ENCODE measurements around the gene ANKRD11. TPM values are rescaled to one million over a fixed set of nuclear protein-coding genes. Genes with fewer than 3 reads are reported as not detected.
A peak's percentile ranks its signal among the peaks of the same experiment; 100 is the strongest.

Gene ANKRD11
- polyA plus RNA-seq, 2 donors = 37.1 to 73.5 TPM

GRCh38 chr16:89345642-89346150 lies 144.7 kb downstream of the ANKRD11 start:
- Histone ChIP-seq H3K27ac (ENCODE audit: low read depth in 2 of 2, low read length in 1 of 2) (peak overlapping the region; percentile 51 to 88), H3K27me3 (ENCODE audit: control insufficient read depth in 1 of 2, insufficient read depth in 2 of 2, low read length in 2 of 2) (no peaks in the 10 kb centered on the region), H3K36me3 (ENCODE audit: control insufficient read depth in 2 of 2, insufficient read depth in 2 of 2, low read length in 1 of 2) (peaks cover 0 to 8% of the 10 kb centered on the region in 2 donors), H3K9me3 (ENCODE audit: control insufficient read depth in 2 of 2, insufficient read depth in 1 of 2, low read depth in 1 of 2, low read length in 1 of 2) (no peaks in the 10 kb centered on the region), H3K4me1 (ENCODE audit: control insufficient read depth in 2 of 2, insufficient read depth in 2 of 2, low read length in 1 of 2) (peaks cover 8 to 33% of the 10 kb centered on the region in 2 donors), H3K4me3 (ENCODE audit: low read depth in 1 of 2, low read length in 2 of 2) (no peak overlapping the region)
- 44 to 48% methylated on average over 9 of the region's 9 CpGs for WGBS, 2 donors

GRCh38 chr16:89344846-89345611 lies 145.3 kb downstream of the ANKRD11 start:
- peaks cover 8 to 33% of the 10 kb centered on the region in 2 donors for H3K4me1 ChIP-seq (ENCODE audit: control insufficient read depth in 2 of 2, insufficient read depth in 2 of 2, low read length in 1 of 2)
- no peaks in the 10 kb centered on the region for H3K27me3 ChIP-seq (ENCODE audit: control insufficient read depth in 1 of 2, insufficient read depth in 2 of 2, low read length in 2 of 2)
- peak overlapping the region; percentile 87 to 88 for H3K27ac ChIP-seq (ENCODE audit: low read depth in 2 of 2, low read length in 1 of 2)
- no peak overlapping the region for H3K4me3 ChIP-seq (ENCODE audit: low read depth in 1 of 2, low read length in 2 of 2)
- no peaks in the 10 kb centered on the region for H3K9me3 ChIP-seq (ENCODE audit: control insufficient read depth in 2 of 2, insufficient read depth in 1 of 2, low read depth in 1 of 2, low read length in 1 of 2)
- peaks cover 0 to 8% of the 10 kb centered on the region in 2 donors for H3K36me3 ChIP-seq (ENCODE audit: control insufficient read depth in 2 of 2, insufficient read depth in 2 of 2, low read length in 1 of 2)
- 32 to 34% methylated on average over 20 of the region's 20 CpGs for WGBS, 2 donors

GRCh38 chr16:89344458-89344834 lies 145.9 kb downstream of the ANKRD11 start:
- H3K27ac ChIP-seq (ENCODE audit: low read depth in 2 of 2, low read length in 1 of 2) = peak overlapping the region in 1 of 2 donors; percentile 88
- H3K36me3 ChIP-seq (ENCODE audit: control insufficient read depth in 2 of 2, insufficient read depth in 2 of 2, low read length in 1 of 2) = peaks cover 0 to 8% of the 10 kb centered on the region in 2 donors
- H3K27me3 ChIP-seq (ENCODE audit: control insufficient read depth in 1 of 2, insufficient read depth in 2 of 2, low read length in 2 of 2) = no peaks in the 10 kb centered on the region
- H3K4me1 ChIP-seq (ENCODE audit: control insufficient read depth in 2 of 2, insufficient read depth in 2 of 2, low read length in 1 of 2) = peaks cover 8 to 33% of the 10 kb centered on the region in 2 donors
- H3K9me3 ChIP-seq (ENCODE audit: control insufficient read depth in 2 of 2, insufficient read depth in 1 of 2, low read depth in 1 of 2, low read length in 1 of 2) = no peaks in the 10 kb centered on the region
- H3K4me3 ChIP-seq (ENCODE audit: low read depth in 1 of 2, low read length in 2 of 2) = no peak overlapping the region
- 66 to 67% methylated on average over 15 of the region's 15 CpGs for WGBS, 2 donors

- H3K27ac ChIP-seq (ENCODE audit: low read depth in 2 of 2, low read length in 1 of 2) = peak overlapping the region; percentile 17 to 88
- peaks cover 8 to 33% of the 10 kb centered on the region in 2 donors for H3K4me1 ChIP-seq (ENCODE audit: control insufficient read depth in 2 of 2, insufficient read depth in 2 of 2, low read length in 1 of 2)
- H3K4me3 ChIP-seq (ENCODE audit: low read depth in 1 of 2, low read length in 2 of 2) = no peak overlapping the region
- H3K27me3 ChIP-seq (ENCODE audit: control insufficient read depth in 1 of 2, insufficient read depth in 2 of 2, low read length in 2 of 2) = no peaks in the 10 kb centered on the region
- H3K9me3 ChIP-seq (ENCODE audit: control insufficient read depth in 2 of 2, insufficient read depth in 1 of 2, low read depth in 1 of 2, low read length in 1 of 2) = no peaks in the 10 kb centered on the region
- 71 to 75% methylated on average over 36 of the region's 36 CpGs for WGBS, 2 donors
- H3K36me3 ChIP-seq (ENCODE audit: control insufficient read depth in 2 of 2, insufficient read depth in 2 of 2, low read length in 1 of 2) = peaks cover 0 to 8% of the 10 kb centered on the region in 2 donors
These were observed 146.6 kb downstream of the ANKRD11 start for GRCh38 chr16:89343501-89344457.

- WGBS, 2 donors = 66 to 72% methylated on average over 35 of the region's 35 CpGs
- Histone ChIP-seq H3K4me3 (ENCODE audit: low read depth in 1 of 2, low read length in 2 of 2) (no peak overlapping the region), H3K4me1 (ENCODE audit: control insufficient read depth in 2 of 2, insufficient read depth in 2 of 2, low read length in 1 of 2) (peaks cover 8 to 35% of the 10 kb centered on the region in 2 donors), H3K27ac (ENCODE audit: low read depth in 2 of 2, low read length in 1 of 2) (peak overlapping the region; percentile 46 to 87), H3K27me3 (ENCODE audit: control insufficient read depth in 1 of 2, insufficient read depth in 2 of 2, low read length in 2 of 2) (no peaks in the 10 kb centered on the region), H3K9me3 (ENCODE audit: control insufficient read depth in 2 of 2, insufficient read depth in 1 of 2, low read depth in 1 of 2, low read length in 1 of 2) (no peaks in the 10 kb centered on the region), H3K36me3 (ENCODE audit: control insufficient read depth in 2 of 2, insufficient read depth in 2 of 2, low read length in 1 of 2) (peaks cover 0 to 11% of the 10 kb centered on the region in 2 donors)
These were observed 148.4 kb downstream of the ANKRD11 start for GRCh38 chr16:89341697-89342694.

GRCh38 chr16:89341279-89341678 lies 149.1 kb downstream of the ANKRD11 start:
- Histone ChIP-seq H3K4me3 (ENCODE audit: low read depth in 1 of 2, low read length in 2 of 2) (no peak overlapping the region), H3K9me3 (ENCODE audit: control insufficient read depth in 2 of 2, insufficient read depth in 1 of 2, low read depth in 1 of 2, low read length in 1 of 2) (no peaks in the 10 kb centered on the region), H3K4me1 (ENCODE audit: control insufficient read depth in 2 of 2, insufficient read depth in 2 of 2, low read length in 1 of 2) (peaks cover 8 to 34% of the 10 kb centered on the region in 2 donors), H3K27me3 (ENCODE audit: control insufficient read depth in 1 of 2, insufficient read depth in 2 of 2, low read length in 2 of 2) (no peaks in the 10 kb centered on the region), H3K27ac (ENCODE audit: low read depth in 2 of 2, low read length in 1 of 2) (no peak overlapping the region), H3K36me3 (ENCODE audit: control insufficient read depth in 2 of 2, insufficient read depth in 2 of 2, low read length in 1 of 2) (peaks cover 0 to 11% of the 10 kb centered on the region in 2 donors)
- 47 to 51% methylated on average over 7 of the region's 7 CpGs for WGBS, 2 donors

GRCh38 chr16:89338863-89339262 lies 151.5 kb downstream of the ANKRD11 start:
- Histone ChIP-seq H3K36me3 (ENCODE audit: control insufficient read depth in 2 of 2, insufficient read depth in 2 of 2, low read length in 1 of 2) (peaks cover 0 to 16% of the 10 kb centered on the region in 2 donors), H3K9me3 (ENCODE audit: control insufficient read depth in 2 of 2, insufficient read depth in 1 of 2, low read depth in 1 of 2, low read length in 1 of 2) (no peaks in the 10 kb centered on the region), H3K4me1 (ENCODE audit: control insufficient read depth in 2 of 2, insufficient read depth in 2 of 2, low read length in 1 of 2) (peaks cover 14 to 41% of the 10 kb centered on the region in 2 donors), H3K27me3 (ENCODE audit: control insufficient read depth in 1 of 2, insufficient read depth in 2 of 2, low read length in 2 of 2) (no peaks in the 10 kb centered on the region), H3K27ac (ENCODE audit: low read depth in 2 of 2, low read length in 1 of 2) (no peak overlapping the region), H3K4me3 (ENCODE audit: low read depth in 1 of 2, low read length in 2 of 2) (no peak overlapping the region)
- WGBS, 2 donors = 74 to 87% methylated on average over 6 of the region's 6 CpGs

DNA sequence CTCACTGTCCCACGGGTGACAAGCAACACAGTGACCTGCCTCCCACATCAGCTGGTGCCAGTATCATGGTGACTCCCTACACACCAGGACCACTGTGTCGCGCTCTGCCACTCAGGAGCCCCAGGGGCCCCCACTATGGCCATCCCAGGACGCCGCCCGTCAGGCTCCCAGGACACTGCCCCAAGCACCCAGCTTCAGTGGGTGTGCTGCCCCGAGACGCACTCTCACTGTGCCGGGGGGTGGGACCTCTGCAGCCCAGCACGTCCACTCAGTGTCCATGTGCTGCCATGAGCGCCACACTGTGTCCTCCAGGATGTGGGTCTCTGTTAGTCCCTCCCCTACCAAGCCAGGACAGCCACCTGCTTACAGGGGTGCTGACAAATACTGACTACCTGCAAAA lies 152.4 kb downstream of the ANKRD11 start:
- WGBS, 2 donors = 90 to 93% methylated on average over 11 of the region's 11 CpGs
- peaks cover 14 to 35% of the 10 kb centered on the region in 2 donors for H3K4me1 ChIP-seq (ENCODE audit: control insufficient read depth in 2 of 2, insufficient read depth in 2 of 2, low read length in 1 of 2)

More for the DNA sequence above, 152.4 kb downstream of the ANKRD11 start:
- Histone ChIP-seq H3K4me3 (ENCODE audit: low read depth in 1 of 2, low read length in 2 of 2) (no peak overlapping the region), H3K27ac (ENCODE audit: low read depth in 2 of 2, low read length in 1 of 2) (no peak overlapping the region), H3K9me3 (ENCODE audit: control insufficient read depth in 2 of 2, insufficient read depth in 1 of 2, low read depth in 1 of 2, low read length in 1 of 2) (no peaks in the 10 kb centered on the region), H3K36me3 (ENCODE audit: control insufficient read depth in 2 of 2, insufficient read depth in 2 of 2, low read length in 1 of 2) (peaks cover 0 to 13% of the 10 kb centered on the region in 2 donors), H3K27me3 (ENCODE audit: control insufficient read depth in 1 of 2, insufficient read depth in 2 of 2, low read length in 2 of 2) (no peaks in the 10 kb centered on the region)

Measured in esophagus (tissue), 2 donors.